Stimulated activated CD4-positive, alpha-beta T cell treated with anti-CD3 and anti-CD28 coated beads, Interleukin-2, amount 100 ng/mL, for 4 hours (primary cell): ENCODE measurements around the gene ZBTB38.

Experiments used
- DNase-seq: peaks from one replicate; pipeline ENCODE4 v3.0.0-alpha.2; 2020; ENCODE audit warnings: low read depth

The ZBTB38 gene, protein sequence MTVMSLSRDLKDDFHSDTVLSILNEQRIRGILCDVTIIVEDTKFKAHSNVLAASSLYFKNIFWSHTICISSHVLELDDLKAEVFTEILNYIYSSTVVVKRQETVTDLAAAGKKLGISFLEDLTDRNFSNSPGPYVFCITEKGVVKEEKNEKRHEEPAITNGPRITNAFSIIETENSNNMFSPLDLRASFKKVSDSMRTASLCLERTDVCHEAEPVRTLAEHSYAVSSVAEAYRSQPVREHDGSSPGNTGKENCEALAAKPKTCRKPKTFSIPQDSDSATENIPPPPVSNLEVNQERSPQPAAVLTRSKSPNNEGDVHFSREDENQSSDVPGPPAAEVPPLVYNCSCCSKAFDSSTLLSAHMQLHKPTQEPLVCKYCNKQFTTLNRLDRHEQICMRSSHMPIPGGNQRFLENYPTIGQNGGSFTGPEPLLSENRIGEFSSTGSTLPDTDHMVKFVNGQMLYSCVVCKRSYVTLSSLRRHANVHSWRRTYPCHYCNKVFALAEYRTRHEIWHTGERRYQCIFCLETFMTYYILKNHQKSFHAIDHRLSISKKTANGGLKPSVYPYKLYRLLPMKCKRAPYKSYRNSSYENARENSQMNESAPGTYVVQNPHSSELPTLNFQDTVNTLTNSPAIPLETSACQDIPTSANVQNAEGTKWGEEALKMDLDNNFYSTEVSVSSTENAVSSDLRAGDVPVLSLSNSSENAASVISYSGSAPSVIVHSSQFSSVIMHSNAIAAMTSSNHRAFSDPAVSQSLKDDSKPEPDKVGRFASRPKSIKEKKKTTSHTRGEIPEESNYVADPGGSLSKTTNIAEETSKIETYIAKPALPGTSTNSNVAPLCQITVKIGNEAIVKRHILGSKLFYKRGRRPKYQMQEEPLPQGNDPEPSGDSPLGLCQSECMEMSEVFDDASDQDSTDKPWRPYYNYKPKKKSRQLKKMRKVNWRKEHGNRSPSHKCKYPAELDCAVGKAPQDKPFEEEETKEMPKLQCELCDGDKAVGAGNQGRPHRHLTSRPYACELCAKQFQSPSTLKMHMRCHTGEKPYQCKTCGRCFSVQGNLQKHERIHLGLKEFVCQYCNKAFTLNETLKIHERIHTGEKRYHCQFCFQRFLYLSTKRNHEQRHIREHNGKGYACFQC (N-terminal part only)

DNA sequence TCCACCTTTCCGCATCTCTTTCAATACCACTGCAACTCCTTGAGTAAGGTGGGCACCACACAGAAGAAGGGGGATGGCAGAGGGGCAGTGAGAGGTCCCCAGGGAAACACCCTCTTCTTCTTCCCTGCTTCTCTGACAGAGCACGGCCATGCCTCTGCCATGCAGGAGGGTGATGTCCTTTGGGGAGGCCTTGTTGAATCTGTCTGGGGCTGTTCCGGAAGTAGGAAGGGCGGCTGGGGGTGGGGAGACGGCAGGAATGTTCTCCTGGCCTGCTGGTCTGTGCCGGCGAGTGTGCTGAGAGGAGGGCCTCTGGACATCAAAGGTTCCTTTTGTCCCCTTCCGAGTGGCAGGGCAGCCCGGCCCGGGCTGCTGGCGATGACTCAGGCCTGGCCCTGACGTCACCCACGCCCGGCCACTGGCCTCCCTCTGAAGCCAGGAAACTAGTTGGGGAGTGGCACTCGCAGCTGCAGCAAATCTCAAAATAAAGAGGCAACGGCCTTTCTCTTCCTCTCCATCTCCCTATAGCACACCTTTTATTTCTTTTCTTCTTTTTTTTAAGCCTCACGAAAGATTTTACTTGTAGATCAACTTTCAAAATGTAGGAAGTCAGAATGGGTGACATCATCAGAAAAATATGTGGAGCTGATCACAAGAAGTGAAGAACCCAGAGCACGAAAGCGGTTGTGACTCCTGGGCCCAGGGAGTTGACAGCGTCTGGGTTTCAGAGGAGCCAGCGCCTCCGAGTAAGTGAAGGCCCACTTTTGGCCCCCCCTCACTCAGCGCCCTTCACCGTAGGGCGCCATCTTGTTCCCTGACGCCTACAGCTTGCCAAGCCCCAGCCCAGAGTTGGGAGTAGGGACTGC is at the start of gene ZBTB38:
ZBTB38 (plus strand) TSS at position 443 of the 863 bp plus-strand sequence. CDS start 73,885 bp downstream, outside the sequence.
- no peak for DNase-seq

DNA sequence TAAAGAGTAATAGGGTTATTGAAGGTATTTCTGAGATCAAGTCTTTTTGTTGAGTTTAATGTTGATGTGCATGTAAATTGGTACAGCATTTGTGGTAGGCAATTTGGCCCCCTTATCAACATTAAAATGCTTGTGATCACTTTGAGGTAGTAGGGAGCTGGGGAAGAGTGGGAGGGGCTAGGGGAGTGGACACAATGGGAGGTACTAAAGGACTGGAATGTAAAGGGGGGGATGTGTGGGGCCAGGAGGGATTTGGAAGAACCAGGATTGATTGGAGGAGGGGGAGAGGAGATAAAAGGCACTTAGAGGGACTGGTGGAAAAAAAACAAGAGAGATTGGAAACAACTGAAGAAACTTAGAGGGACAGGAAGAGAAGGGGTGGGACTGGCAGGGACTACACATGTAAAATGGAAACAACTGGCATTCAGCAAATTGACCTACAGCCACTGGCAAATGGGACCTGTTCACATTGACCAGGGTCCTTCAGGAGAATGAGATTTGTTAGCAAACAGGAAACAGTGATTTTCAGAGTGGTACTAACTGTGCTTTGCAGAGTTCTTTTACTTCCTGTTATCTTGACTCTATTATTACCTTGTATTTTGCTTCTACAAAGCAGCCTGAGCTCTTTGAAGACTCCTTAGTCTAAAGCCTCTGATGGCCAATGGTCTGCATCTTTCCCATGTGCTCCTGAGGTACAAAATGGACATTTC is 47.8 kb upstream of the ZBTB38 start:
- no peak for DNase-seq

DNA sequence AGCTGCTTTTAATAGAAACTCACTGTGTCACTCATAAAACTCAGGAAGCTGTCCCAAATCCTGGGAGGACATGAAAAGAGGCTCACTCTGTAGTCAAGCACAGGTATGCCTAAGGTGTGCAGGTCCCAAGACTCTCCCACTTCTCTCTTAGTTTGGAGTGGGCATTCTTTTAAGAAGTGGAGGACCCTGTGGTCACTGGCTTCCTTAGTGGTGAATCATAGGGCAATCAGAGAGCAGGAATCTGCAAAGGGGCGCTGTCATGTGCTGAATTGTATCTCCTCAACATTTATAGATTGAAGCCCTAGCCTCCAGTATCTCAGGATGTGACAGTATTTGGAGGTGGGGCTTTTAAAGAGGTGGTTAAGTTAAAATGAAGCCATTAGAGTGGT is 47.2 kb upstream of the ZBTB38 start:
- no peak for DNase-seq

DNA sequence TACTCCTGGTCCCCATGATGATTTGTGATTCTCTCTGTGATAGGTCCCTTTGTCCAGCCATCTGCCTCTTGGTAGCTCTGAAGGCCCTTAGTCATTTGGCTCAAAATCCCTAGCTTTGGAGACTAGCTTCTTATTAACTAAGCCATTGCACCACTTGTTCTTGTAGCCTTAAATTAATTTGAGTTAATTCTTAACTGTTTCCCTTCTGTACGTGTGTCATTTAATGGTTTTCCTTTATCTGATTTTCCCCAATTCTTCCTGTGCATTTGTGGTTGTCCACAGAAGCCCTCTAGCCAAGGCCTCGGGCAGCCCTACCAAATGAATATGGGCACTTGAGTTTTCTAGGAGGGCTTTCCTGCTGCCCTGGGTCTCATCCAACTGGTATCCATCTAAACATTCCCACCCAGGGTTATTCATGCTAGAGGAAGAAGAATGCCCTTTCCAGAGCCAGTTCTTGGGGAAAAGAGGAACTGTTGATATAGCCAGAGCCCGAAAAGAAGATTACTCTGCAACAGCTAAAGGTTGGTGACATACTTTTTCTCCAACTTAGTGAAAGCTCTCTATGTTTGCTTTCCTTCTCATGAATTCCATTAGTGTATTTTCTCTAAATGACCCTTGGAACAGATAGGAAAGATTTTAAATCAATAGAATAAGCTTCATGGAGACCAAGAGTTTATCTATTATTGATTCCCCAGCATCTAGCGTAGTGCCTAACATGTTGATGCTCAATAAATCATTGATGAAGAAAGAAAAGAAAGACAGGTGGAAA is 44.2 kb upstream of the ZBTB38 start:
- no peak for DNase-seq

DNA sequence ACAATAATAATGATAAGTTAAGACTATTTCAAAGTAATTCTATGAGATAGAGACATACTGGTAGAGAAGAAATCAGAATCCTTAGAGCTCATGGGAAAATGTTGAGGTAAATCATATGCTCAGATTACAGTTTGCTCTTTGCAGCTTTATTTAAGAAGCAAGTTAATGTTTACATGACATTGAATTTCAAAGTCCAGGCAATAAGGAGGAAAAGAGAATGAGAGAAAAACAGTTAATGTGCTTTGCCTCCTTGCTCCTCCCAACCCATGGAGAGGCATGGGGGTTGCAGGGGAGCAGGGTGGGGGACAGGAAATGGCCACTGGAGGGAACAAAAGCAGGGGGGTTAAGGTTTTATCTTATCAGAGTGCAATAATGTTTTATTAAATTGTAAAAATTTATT is 42.2 kb upstream of the ZBTB38 start:
- DNase-seq: no peak

DNA sequence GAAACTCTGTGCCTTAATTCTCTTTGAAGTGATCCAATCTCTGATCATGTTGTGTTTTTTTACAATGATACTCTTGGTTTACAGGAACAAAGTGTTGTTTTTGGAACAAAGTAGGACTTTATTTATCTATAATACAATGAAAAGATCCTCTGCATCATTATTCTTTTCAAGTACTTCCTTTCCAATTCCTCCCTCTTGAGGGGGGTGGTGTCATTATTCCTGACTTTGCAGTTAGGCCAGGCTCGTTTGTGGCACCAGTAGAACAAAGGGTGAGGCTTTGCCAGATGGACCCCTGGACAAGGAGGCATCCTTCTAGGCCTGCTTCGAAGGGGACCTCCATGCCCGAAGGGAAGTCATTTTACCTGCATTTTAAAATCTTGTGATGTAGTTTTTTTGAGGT is 41.7 kb upstream of the ZBTB38 start:
- no peak for DNase-seq

DNA sequence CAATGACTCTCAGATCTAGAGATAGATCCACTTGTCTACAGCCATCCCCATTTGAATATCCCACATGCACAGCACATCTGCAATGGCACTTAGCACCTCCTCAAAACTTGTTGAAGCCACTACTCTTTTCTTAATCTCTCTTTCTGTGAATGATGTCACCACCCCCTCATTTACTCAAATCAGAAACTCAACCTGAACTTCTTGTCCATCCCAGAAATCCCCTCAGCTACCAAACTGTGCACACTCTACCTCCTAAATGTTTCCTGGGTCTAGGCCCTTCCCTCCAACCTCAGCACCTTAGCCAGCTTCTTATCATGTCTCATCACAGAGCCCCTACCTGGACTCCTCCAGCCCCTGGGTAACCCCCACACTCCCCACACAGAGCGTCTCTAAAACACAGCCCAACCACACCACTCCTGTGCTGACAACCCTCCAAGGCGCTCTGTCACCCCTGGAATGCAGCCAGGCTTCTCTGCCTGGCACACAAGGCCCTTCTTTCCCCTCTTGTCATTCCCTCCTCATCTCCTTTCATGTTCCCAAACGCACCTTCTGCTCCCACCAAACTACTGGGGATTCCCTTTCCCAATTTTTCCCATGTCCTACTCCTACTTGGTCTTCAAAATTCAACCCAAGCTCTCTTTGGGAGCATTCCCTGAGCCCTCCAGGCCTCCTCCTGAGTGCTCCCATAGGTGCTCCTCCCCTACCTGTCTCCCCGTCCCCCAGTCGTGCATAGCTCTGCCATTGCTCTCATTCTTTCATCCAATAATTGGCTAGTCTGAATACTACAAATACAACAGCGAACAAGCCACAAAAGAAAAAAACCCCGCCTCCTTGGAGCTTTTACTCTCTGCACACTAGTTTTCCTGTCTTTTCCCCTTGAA is 39.8 kb upstream of the ZBTB38 start:
- DNase-seq: no peak

DNA sequence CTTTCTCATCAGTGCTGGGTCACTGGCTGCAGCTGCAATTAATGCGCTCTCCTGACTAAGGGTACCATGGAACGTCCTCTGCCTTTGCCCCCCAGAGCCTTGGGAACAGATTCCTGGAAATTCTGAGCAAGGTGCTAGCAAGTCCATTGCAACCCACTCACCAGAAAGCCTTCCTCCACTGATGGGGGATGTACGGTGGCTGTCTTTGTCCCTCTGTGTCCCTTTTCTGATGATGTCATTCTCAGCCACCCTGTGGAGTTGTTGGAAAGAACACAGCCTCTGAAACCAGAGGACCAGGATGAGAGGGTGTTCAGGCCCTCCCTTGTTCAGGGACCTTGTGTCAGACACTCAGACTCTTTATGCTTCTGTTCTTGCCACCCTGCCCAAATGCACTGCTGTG is 38.1 kb upstream of the ZBTB38 start:
- no peak for DNase-seq

DNA sequence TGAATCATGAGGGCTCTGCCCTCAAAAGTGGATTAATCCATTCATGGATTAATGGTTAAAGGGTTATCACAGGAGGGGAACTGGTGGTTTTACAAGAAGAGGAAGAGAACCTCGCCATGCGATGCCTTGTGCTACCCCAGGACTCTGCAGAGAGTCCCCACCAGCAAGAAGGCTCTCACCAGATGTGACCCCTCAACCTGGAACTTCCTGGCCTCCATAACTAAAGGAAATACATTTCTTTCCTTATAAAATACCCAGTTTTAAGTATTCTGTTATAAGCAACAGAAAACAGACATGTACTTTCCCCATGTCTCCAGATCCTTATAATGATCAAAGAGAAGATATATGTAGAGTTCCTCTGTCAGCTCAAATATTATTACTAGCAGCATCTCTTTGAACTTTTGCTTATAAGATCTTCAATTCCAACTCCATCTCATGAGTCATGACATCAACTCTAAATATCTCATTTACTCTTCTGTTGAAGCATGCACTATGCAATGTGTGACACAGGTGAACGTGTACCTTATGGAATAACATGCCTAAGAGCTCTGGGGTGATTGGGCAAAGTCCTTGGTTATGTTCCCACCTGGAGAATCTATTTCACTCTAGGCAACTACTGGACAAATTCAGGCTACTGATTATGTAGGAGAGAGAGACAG is 37.5 kb upstream of the ZBTB38 start:
- DNase-seq: no peak

DNA sequence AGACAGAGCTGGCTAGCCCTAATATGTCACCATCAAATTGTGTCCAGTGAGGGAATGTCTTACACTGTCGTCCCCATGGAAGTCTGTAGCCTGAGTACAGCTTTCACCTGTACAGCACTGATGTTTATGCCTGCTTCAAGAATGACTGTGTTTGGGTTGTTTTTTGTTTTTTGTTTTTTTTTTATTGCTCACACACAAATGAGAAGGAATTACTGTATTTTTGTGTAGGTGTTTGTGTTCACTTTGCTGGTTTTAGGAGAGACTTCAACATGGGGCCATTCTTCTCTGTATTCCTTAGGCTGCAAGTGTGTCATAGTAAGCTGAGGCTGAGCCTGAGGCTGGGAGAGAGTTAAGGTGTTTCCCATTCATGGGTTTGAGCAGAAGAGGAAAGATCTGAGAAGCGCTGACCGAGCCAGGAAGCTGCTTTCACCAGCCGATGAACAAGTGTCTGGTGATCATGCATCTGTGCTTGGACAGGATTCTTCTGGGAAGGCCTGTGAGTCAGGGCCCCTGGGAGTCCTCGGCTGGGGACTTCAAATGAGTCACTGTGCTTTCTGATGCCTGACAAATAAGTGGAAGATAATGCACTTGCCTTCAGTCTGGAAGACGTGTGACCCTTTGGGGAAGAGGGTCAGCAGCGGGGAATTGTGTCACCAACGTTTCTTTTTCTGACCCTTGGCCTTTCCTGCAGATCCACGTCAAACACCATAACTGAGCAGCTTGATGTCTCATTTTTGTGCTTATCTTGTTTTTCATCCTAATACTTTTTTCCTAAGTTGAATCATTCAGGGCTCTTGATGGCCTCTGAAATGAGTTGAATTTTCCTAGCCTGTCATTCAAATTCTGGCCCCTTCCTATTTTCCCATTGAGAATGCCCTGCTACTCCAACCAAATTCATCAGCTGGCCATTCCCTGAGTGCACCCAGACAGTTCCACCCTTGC is 36.7 kb upstream of the ZBTB38 start:
- DNase-seq: no peak

DNA sequence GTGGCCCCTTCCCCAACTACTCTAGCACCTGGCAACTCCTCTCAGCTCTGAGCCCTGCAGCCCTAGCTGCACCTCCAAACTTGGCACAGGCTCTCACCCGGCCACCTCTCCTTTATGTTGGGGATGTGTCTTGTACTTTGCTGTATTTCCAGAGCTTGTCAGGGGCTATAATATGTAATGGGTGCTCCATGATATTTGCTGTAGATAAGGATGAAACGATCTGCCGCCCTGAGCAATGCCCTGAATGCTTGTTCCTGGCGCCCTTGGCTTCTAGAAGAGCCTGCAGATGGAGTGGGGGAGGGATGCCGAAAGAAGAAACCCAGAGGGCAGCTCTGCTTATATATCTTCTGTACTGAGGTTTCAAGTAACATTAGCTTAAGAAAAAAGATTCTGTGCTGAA is 35.9 kb upstream of the ZBTB38 start:
- no peak for DNase-seq

DNA sequence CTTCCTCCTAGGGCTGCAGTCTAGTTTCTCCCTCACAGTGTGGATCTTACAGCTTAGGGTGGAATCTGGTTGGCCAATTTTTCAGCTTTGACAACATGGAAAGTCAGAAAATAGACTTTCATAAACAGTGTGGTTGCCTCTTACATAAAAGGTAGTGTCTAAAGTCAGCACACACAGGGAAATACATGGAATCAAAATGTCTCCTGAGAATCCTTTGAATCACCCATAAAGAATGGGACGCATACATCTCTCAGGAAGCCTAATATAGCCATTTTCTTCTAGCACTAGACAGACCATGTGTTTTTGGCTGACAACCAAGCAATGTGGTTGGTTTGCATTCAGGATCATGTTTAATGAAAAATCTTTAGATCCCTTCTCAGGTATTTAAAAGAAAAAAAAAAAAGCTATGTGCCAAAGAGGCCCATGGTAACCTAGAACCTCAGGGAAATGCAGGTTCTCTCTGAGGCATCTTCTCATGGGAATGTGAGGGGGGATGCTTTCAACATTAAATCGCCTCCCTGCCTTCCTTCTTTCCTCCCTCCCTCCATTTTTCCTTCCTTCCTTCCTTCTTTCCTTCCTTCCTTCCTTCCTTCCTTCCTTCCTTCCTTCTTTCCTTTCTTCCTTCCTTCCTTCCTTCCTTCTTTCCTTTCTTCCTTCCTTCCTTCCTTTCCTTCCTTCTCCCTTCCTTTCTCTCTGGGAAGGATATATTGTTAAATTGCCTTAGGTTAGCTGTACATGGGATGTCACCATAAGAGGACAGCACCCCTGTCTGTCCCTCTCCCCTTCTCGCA is 34.3 kb upstream of the ZBTB38 start:
- DNase-seq: no peak

DNA sequence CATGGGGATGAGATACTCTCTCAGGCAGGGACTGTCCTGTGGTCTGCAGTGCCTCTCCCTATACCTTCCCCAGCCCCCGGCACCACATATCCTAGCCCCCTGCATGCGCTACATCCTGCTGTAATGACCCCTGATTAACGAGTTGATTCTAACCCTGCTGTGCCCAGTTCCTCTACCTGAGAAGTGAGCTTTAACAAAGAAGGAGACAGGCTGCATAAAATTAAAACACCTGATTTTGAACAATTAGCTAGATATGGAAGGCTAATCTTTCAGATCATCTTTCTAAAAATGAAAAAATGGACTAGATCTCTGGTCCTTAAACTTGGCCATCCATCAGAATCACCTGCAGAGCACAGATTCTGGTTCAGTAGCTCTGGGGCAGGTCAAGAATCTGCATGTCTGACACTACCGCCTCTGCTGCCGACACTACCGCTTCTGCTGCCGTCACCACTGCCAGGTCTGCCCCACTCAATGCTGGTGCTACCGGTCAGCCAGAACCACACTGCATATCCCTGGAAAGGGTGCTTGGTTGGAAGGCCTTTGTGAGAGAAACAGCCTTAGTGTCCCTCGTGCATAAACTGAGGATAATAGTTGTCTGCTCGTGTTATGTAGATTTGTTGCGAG is 33.6 kb upstream of the ZBTB38 start:
- DNase-seq: no peak

DNA sequence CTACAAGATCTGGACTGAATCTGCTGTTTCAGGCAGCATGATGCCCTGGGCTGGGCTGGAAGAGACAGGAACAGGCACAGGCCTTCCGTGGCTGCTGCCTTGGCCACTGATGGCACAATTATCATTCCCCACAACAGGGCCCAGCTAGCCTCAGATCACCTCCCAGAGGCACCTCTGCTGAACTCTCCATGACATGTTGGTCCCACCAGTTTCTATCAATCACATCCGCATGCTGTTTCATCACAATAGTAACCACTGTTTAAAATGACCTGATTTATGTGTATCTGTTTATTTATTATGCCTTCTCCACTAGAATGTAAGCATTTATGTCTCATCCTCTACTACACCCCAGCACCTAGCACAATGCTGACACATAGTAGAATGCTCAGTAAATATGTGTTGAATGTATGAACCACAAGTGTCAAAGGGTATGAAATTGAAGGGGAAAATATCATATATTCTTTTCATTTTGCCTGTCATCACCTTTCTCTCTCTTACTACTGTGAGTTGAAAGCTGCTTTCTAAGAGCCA is 32.7 kb upstream of the ZBTB38 start:
- no peak for DNase-seq

DNA sequence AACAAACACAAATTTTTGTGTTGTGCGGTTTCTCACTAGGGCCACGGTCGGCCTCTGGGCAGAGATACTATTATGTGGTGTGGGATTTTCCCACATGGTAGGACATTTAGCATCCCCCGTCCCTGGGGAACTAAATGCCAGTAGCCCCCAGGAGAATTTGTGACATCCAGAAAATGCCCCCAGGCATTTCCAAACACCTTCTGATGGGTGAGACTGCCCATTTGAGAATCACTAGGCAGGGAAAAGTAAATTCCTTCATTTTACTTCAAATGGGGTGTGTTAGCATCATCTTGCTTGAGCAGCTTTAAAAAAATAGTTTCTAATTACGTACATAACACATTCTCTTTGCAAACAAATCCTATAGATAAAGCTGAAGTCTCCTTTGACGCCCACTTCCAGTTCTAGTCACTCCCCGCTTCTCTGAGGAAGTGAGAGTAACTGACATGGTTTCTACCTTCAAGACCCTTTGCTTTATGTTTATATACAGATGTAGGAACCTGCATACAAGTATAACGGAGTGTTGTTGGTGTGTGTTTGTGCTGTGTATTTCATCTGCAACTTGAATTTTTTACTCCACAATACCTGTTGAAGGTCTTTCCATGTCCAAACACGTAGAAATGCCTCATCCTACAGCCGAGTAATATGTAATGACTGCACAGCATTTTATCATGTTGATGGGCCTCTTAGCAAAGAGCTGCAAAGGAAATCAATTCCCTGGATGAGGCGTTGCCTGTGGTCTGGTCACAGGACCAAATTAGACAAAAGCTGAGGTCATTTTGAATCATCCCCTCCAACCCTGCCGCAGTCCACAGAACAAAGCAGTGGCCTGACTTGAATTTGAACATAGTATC is 31.4 kb upstream of the ZBTB38 start:
- DNase-seq: no peak
